Measurements from ENCODE around the gene FAT1.

- TF ChIP-seq POLR2A (IDR thresholded peaks at IDR 0.05; ENCODE audit: extremely low read depth, insufficient read length): no peak
- TF ChIP-seq CTCF (IDR thresholded peaks at IDR 0.05; ENCODE audit: low read depth, low read length): no peak
- TF ChIP-seq MYC (IDR thresholded peaks at IDR 0.05; ENCODE audit: low read depth, low read length): no peak
These were observed 25.6 kb downstream of the FAT1 start for GRCh38 chr4:186698028-186698427.

All from NB4 (cell line).